ENCODE results near the gene SERTM1. TPM values are rescaled to one million over a fixed set of nuclear protein-coding genes. Genes with fewer than 3 reads are reported as not detected.

SERTM1 gene
- total RNA-seq, 1 experiment from 2014 or later = 0.24 TPM

GRCh38 chr13:36728006-36728405, 54.2 kb downstream of the SERTM1 start:
- no peak for TF ChIP-seq CTCF (conservative IDR thresholded peaks at IDR 0.05)
- H3K4me2 ChIP-seq (ENCODE audit: insufficient read depth, insufficient read length, low read length) = no peak overlapping the region
- no peak overlapping the region for H4K8ac ChIP-seq (replicated peaks; ENCODE audit: insufficient read length, low read depth, low read length)
- Mint-ChIP-seq H3K4me3 (no peak overlapping the region), H3K27me3 (ENCODE audit: low read depth) (no peaks in the 10 kb centered on the region), H3K9me3 (no peaks in the 10 kb centered on the region; a peak in 1 of 5 replicates), H3K4me1 (peaks cover 8% of the 10 kb centered on the region in 2 experiments), H3K27ac (no peak overlapping the region), H3K36me3 (ENCODE audit: insufficient read depth in 1 of 3, low read depth in 3 of 3) (no peaks in the 10 kb centered on the region)
- no peaks in the 10 kb centered on the region for H3K27me3 ChIP-seq (ENCODE audit: insufficient read depth, low read length)
- no peak overlapping the region for H3K14ac ChIP-seq (ENCODE audit: insufficient read depth, low read length)
- H2BK120ac ChIP-seq (ENCODE audit: low read depth, low read length, poor library complexity, severe bottlenecking) = no peak overlapping the region
- H2AFZ ChIP-seq (ENCODE audit: low read length) = no peak overlapping the region
- no peak for DNase-seq
- H2AK5ac ChIP-seq (ENCODE audit: insufficient read length, low read length) = no peak overlapping the region
- no peak overlapping the region for H4K5ac ChIP-seq (ENCODE audit: insufficient read length, low read depth, low read length)
- H3K79me2 ChIP-seq (ENCODE audit: insufficient read depth, low read length) = no peaks in the 10 kb centered on the region
- no peak overlapping the region for H4K91ac ChIP-seq (ENCODE audit: insufficient read length, low read depth, low read length)
- no peaks in the 10 kb centered on the region for H3K23me2 ChIP-seq (ENCODE audit: insufficient read length, low read depth, low read length, poor library complexity, severe bottlenecking)
- no peak overlapping the region for H3K27ac ChIP-seq (ENCODE audit: insufficient read length, low read depth, low read length)
- H3K56ac ChIP-seq (ENCODE audit: insufficient read length, low read depth, low read length) = no peak overlapping the region
- H2BK5ac ChIP-seq (ENCODE audit: insufficient read length, low read length) = no peak overlapping the region
- no peaks in the 10 kb centered on the region for H4K20me1 ChIP-seq (ENCODE audit: control insufficient read depth, insufficient read depth, insufficient read length)
- H3T11ph ChIP-seq (ENCODE audit: low read length) = no peak overlapping the region
- H3K4me1 ChIP-seq (ENCODE audit: insufficient read depth, low read length) = no peaks in the 10 kb centered on the region
- H3K9me3 ChIP-seq (ENCODE audit: control insufficient read depth, low read depth, low read length) = no peaks in the 10 kb centered on the region
- no peak overlapping the region for H2BK20ac ChIP-seq (ENCODE audit: low read depth, low read length, poor library complexity, severe bottlenecking)
- no peak overlapping the region for H3K4ac ChIP-seq (ENCODE audit: low read depth, low read length)
- no peaks in the 10 kb centered on the region for H3K79me1 ChIP-seq (ENCODE audit: insufficient read depth, low read depth, low read length, poor library complexity, severe bottlenecking)
- no peak overlapping the region for H3K9ac ChIP-seq (ENCODE audit: extremely low read depth, insufficient read length, low read length)
- no peak overlapping the region for H2BK15ac ChIP-seq (ENCODE audit: low read depth, low read length)
- WGBS (ENCODE audit: extremely low coverage, insufficient read length, low lambda C conversion rate) = no CpG with 5 or more reads among the region's 3 CpGs
- no peak overlapping the region for H3K23ac ChIP-seq (ENCODE audit: insufficient read length, low read depth, low read length)
- H3K18ac ChIP-seq (ENCODE audit: insufficient read length, low read depth, low read length) = no peak overlapping the region
- no peak overlapping the region for H2BK12ac ChIP-seq (ENCODE audit: insufficient read length, low read depth, low read length)

Data from H9 (cell line).